ENCODE measurements around the gene LRRC46. TPM values are rescaled to one million over a fixed set of nuclear protein-coding genes. Genes with fewer than 3 reads are reported as not detected.

Gene LRRC46
- total and polyA plus RNA-seq, 2 of the 4 experiments (the other 2 are of a cell fraction): 0.77 TPM; not detected in 1

DNA sequence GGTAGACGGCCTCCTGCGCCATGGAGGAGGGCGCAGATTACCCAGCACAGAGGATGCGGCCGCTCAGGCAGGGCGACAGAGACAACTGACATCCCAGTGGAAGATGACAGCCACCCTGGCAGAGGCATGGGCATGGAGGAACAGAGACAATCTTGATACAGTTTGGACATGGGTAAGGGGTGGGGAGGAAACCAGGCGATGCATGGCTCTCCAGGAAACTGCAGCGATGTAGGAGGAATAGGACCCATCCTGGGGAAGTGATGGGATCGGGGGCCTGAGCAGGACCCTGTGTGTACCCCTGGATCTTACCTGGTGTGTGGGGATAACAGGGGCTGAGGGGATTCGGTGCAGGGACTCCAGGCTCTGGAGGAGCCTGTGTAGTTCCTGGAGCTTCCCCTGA lies 14.5 kb upstream of the LRRC46 start:
- no TSS peak for BruUV-seq (replicated peaks)
- Histone ChIP-seq H4K91ac (ENCODE audit: insufficient read depth, low read depth, low read length) (no peak overlapping the region), H2AFZ (replicated peaks; ENCODE audit: low read length, poor library complexity) (no peak overlapping the region), H3K14ac (replicated peaks; ENCODE audit: low read depth, low read length) (no peak overlapping the region), H3K18ac (ENCODE audit: low read depth, low read length) (no peak overlapping the region), H2BK5ac (ENCODE audit: low read depth, low read length, poor library complexity, severe bottlenecking) (no peak overlapping the region), H3K4me3 (ENCODE audit: insufficient read depth, low read depth, low read length) (no peak overlapping the region), H3K36me3 (ENCODE audit: control insufficient read depth, insufficient read depth, low read length) (peaks cover 61% of the 10 kb centered on the region), H2AK9ac (replicated peaks; ENCODE audit: low read depth, low read length, poor library complexity) (no peak overlapping the region), H4K5ac (ENCODE audit: low read depth, low read length) (no peak overlapping the region), H3K27ac (ENCODE audit: insufficient read depth, low read length) (no peak overlapping the region), H2BK15ac (ENCODE audit: low read depth, low read length) (no peak overlapping the region), H3K27me3 (ENCODE audit: control insufficient read depth, insufficient read depth, low read length) (no peaks in the 10 kb centered on the region), H3K9ac (ENCODE audit: low read depth, low read length) (no peak overlapping the region), H3K4me1 (ENCODE audit: control insufficient read depth, insufficient read depth, low read length) (peaks cover 4% of the 10 kb centered on the region; the same call in 1 of the 2 replicates), H4K20me1 (ENCODE audit: insufficient read depth, low read length) (peaks cover 8% of the 10 kb centered on the region; the same call in 1 of the 2 replicates), H4K8ac (ENCODE audit: low read depth in 2 of 2, low read length in 2 of 2) (no peak overlapping the region), H3K56ac (ENCODE audit: extremely low read depth, insufficient read depth, low read length) (no peak overlapping the region), H3K79me1 (ENCODE audit: low read depth in 1 of 2, low read length in 2 of 2) (peaks cover 0 to 13% of the 10 kb centered on the region in 2 experiments; a peak in 1 of 4 replicates), H3K4ac (ENCODE audit: low read depth, low read length) (no peak overlapping the region), H2AK5ac (ENCODE audit: low read depth, low read length) (no peak overlapping the region), H3K4me2 (ENCODE audit: low read depth, low read length) (no peak overlapping the region), H2BK20ac (ENCODE audit: low read depth, low read length) (no peak overlapping the region), H3K23ac (ENCODE audit: low read depth, low read length) (no peak overlapping the region), H2BK120ac (ENCODE audit: low read depth, low read length) (no peak overlapping the region), H3K9me1 (ENCODE audit: insufficient read depth, low read length) (0 out of 2 replicates have a peak, but pooled peaks cover 4% of the 10 kb centered on the region), H3K9me3 (ENCODE audit: control insufficient read depth, insufficient read depth, low read length) (no peaks in the 10 kb centered on the region)
- in situ Hi-C loops (cut with MboI; ENCODE audit: low sequenced_read_pairs) (no loop called here), dilution Hi-C loops (cut with HindIII; ENCODE audit: low sequenced_read_pairs, unreplicated experiment) (no loop called here), intact Hi-C loops (cut with micrococcal nuclease) (no loop called here)
- ChIA-PET POLR2A (ENCODE audit: unreplicated experiment) (no interaction called here), CTCF (no interaction called here)
- WGBS, 2 experiments (ENCODE audit: extremely low coverage in 2 of 2, insufficient read length in 1 of 2): 100% methylated on average over 2 of the region's 10 CpGs; no CpG with 5 or more reads in 1 of the 2 experiments
- ATAC-seq (ENCODE audit: low read depth) (no peak), DNase-seq (no peak)
- TF ChIP-seq CEBPB (IDR thresholded peaks at IDR 0.05; ENCODE audit: low read depth, low read length) (no peak), CHD1 (IDR thresholded peaks at IDR 0.05; ENCODE audit: low read depth, low read length) (no peak), POLR2A (IDR thresholded peaks at IDR 0.05; ENCODE audit: low read depth, low read length) (no peak), RFX5 (IDR thresholded peaks at IDR 0.05; ENCODE audit: low read depth, low read length) (no peak), MXI1 (IDR thresholded peaks at IDR 0.05; ENCODE audit: borderline replicate concordance, low read depth, low read length) (no peak), MAFK (IDR thresholded peaks at IDR 0.05; ENCODE audit: low read depth, low read length) (no peak), BHLHE40 (IDR thresholded peaks at IDR 0.05; ENCODE audit: low read depth, low read length) (no peak), RAD21 (IDR thresholded peaks at IDR 0.05; ENCODE audit: low read length) (no peak), RCOR1 (IDR thresholded peaks at IDR 0.05; ENCODE audit: insufficient replicate concordance, low read length) (no peak), SMC3 (IDR thresholded peaks at IDR 0.05; ENCODE audit: low read depth, low read length) (no peak), MAZ (IDR thresholded peaks at IDR 0.05; ENCODE audit: borderline replicate concordance, low read depth, low read length) (no peak), ELK1 (IDR thresholded peaks at IDR 0.05; ENCODE audit: borderline replicate concordance, low read depth, low read length) (no peak), FOS (IDR thresholded peaks at IDR 0.05; ENCODE audit: low read depth, low read length) (no peak), NFE2L2 (IDR thresholded peaks at IDR 0.05; ENCODE audit: low read depth, low read length) (no peak)
- TF ChIP-seq, protein P1, sequence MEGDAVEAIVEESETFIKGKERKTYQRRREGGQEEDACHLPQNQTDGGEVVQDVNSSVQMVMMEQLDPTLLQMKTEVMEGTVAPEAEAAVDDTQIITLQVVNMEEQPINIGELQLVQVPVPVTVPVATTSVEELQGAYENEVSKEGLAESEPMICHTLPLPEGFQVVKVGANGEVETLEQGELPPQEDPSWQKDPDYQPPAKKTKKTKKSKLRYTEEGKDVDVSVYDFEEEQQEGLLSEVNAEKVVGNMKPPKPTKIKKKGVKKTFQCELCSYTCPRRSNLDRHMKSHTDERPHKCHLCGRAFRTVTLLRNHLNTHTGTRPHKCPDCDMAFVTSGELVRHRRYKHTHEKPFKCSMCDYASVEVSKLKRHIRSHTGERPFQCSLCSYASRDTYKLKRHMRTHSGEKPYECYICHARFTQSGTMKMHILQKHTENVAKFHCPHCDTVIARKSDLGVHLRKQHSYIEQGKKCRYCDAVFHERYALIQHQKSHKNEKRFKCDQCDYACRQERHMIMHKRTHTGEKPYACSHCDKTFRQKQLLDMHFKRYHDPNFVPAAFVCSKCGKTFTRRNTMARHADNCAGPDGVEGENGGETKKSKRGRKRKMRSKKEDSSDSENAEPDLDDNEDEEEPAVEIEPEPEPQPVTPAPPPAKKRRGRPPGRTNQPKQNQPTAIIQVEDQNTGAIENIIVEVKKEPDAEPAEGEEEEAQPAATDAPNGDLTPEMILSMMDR (conservative IDR thresholded peaks at IDR 0.05; ENCODE audit: low read depth, low read length): no peak
- TF ChIP-seq, protein P2, sequence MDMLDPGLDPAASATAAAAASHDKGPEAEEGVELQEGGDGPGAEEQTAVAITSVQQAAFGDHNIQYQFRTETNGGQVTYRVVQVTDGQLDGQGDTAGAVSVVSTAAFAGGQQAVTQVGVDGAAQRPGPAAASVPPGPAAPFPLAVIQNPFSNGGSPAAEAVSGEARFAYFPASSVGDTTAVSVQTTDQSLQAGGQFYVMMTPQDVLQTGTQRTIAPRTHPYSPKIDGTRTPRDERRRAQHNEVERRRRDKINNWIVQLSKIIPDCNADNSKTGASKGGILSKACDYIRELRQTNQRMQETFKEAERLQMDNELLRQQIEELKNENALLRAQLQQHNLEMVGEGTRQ (IDR thresholded peaks at IDR 0.05; ENCODE audit: low read depth, low read length): no peak

All from IMR-90 (cell line).